Measurements from ENCODE around the gene VAV2.
"Not testable (repeated sequence)": the region's sequence is repeated elsewhere in the genome, so short reads cannot be mapped to it uniquely, and the experiment has no call there.

VAV2 gene

DNA sequence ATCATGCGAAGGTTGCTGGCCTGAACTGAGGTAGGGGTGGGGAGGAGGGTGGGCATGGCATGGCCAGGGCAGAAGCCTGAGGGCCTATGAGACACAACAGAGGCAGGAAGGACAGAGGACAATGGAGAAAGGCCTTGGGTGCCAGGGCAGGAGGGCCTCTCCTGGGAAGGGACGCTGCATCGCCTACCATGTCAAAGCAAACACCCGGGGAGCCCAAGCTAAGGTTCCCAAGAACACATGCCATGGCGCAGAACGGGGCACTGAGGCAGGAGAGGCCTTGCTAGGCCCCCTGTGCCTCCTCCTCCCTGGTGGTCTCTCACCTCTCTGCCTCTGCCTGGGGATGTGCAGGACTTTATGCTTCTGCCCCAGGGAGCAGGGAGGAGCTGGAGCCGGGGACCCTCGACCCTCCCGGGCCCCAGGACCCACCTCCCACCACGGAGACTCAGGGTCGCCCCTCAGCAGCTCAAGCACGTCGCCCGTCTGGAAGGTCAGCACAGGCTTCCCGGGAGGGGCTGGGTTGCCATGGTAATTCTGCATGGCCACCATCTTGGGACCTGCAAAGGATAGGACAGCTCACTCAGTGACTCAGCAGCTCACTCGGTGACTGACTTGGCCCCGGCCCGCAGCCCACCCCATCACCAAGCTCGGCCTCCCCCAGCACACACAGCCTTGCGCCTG is 213.6 kb downstream of the VAV2 start:
- H3K4me3 ChIP-seq (ENCODE audit: low read depth, low read length), result no peak overlapping the region

GRCh38 chr9:133777871-133778270 is 214.3 kb downstream of the VAV2 start:
- H3K4me3 ChIP-seq (ENCODE audit: low read depth, low read length), result no peak overlapping the region

DNA sequence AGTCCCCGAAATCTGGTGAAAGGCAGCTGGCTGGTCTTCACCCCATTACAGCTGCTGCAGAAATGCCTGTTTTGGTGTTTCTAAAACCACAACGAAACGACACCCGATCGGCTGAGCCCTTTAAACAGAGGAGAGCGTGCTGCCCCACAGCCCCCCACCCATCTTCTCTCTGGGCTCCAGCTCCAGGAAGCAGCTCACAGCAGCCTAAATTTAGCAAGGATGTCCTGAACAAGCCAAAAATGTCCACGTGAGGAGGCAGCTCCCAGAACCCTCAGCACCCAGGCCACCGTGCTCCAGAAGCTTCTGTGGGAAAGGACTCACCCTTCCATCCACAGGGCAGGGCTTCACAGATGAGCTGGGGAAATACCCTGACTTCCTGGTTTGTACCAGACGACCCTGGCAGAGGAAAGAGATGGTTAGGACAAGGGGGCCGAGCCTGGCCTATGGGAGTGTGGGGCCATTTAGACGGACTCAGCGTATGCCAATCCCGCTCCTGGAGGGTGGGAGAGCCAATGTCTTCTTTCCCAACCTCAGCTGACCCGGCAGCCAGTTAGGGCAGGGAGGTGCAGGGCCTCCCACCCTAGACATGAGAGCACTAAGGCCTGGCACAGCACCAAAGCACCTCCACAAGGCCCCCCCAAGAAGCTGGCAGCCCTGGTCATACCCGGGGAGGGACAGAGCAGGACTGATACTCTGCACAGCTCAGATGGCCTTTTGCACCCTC is 214.9 kb downstream of the VAV2 start:
- no peak overlapping the region for H3K4me3 ChIP-seq (ENCODE audit: low read depth, low read length)

GRCh38 chr9:133775951-133776905 is 215.9 kb downstream of the VAV2 start:
- no peak overlapping the region for H3K4me3 ChIP-seq (ENCODE audit: low read depth, low read length)

GRCh38 chr9:133775291-133775690 is 216.8 kb downstream of the VAV2 start:
- no peak overlapping the region for H3K4me3 ChIP-seq (ENCODE audit: low read depth, low read length)

DNA sequence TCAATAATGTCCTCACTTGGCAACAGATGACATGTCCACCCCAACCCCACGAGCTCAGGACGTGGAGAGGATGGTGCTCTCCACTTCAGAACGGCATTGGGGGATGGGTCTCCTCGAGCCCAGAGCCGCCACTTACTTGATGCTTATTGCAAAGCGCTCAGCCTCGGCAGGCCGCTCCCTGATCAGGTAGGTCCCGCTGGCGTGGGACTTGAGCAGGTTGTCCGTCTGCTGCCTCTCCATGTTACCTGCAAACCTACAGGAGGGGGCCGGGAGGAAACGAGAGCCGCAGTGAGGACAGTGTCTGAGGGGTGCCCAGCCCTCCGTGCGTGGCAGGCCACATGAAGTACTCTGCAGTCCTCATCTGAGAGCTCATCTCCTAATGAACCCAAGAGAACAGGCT is 217.3 kb downstream of the VAV2 start:
- no peak overlapping the region for H3K4me3 ChIP-seq (ENCODE audit: low read depth, low read length)

DNA sequence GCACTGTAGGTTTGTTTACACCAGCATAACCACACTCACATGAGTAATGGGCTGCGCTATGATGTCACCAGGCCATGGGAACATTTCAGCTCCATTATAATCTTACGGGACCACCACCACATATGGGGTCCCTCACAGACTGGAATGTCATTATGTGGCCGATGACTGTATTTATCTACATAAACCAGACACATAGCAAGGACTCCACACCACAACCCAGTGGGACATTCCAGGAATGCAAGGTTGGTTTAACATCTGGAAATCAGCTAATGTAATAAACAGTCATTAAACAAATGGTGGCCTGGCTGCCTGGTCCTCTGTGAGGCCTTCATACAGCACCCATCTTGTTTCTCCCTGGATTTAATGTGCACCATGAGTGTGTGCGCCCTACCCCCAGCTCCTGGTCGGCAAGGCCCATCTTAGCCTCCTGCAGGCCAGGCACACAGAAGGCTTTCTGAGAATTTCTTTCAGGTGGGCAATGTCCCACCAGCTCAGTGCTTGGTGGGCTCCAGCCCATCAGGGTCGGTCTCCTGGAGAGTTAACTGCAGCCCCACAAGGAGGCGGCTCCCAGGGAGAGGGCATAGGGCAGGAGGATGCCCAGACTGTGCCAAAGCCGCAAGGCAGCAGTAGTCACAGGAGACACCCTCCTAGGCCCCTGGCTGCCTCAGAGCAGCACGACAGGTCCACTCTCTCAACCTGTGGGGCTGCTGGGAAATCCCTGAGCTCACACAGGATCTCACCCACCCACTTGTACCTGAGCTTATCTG is 218.1 kb downstream of the VAV2 start:
- H3K4me3 ChIP-seq (ENCODE audit: low read depth, low read length), result no peak overlapping the region

DNA sequence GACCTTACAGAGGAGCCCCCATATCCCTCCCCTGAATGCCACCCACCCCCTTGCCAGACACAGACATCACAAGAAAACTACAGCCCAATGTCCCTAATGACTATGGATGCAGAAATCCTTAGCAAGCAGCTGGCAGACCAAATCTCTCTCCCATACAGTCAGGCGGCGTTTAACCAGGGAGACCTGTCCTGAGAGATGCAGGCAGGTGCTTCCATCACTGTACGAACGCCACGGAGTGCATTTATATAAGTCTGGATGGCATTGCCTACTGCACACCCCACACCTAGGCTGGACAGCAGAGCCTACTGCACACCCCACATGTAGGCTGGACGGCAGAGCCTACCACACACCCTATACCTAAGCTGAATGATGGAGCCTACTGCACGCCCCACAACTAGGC is 219.5 kb downstream of the VAV2 start:
- no peak overlapping the region for H3K4me3 ChIP-seq (ENCODE audit: low read depth, low read length)

DNA sequence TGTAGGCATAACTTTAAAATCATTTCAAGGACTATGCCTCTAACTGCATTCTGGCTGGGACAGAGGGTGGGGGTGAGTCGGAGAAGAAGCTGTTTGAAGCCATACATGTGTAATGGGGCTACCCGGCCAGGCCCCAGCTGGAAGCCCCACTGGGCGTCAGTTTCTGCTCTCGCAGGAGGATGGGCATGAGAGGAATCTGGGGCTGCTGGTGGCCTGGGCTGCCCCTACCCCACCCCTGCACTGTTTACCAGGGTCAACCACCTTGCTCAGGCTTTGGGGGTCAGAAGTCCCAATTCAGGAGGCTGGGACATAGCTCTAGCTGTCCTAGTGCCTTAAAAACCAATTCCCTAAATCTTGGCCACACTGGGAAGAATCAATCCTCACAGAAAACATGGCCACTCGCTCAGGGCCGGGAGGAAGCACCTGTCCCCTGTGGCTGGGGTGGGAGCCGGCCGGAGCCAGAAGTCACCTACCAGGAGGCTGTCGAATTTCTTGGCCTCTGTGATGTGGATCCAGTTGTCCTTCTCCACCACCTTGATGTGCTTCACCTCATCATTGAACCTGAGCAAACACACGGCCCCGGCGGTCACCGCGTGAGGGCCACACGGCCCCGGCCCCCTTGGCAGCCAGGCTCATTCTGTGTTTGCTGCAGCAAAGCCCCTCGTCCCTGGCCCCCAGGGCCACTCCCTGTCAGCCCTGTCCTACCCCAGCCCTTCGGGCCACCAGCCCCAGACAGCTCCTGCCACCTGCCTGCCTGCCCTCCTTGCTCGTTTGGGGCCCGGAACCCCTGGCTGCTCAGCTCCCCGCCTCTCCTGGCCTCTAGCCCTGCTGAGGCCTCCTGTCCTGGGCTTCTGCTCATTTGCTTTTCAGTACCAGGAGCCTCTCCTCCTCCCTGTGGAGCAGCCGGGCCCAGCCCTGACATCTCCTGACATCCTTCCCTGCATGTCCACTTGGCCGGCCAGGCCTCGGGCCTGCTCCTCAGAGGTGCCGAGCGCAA is 220.3 kb downstream of the VAV2 start:
- H3K4me3 ChIP-seq (ENCODE audit: low read depth, low read length), result no peak overlapping the region

- no peak overlapping the region for H3K4me3 ChIP-seq (ENCODE audit: low read depth, low read length)
Measured at GRCh38 chr9:133770076-133770777, 221.9 kb downstream of the VAV2 start.

DNA sequence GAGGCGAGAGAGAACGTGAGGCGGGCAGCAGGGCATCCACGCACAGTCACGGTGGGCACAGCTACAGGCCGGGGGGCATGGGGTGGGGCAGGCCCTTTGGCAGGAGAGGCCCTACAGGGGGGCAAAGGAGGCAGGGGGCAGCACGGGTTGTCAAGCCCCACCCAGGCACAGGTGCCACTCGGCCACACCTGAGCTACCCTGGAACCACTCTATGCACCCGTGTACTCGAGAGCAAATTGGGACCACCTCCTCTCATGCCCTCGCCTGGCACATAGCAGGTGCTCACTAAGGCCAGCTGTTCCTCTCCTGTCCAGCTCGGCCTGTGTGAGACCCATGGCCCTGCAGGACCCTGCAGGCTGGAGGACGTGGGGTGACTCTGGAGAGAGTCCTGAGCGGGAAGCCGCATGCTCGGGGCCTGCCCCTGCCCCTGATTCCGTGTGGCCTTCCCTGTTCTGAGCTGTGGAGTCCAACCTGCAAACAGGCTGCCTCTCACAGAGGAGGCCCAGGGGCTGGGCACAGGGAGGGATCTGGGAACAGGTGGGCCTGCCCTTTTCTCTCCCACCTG is 222.5 kb downstream of the VAV2 start:
- no peak overlapping the region for H3K4me3 ChIP-seq (ENCODE audit: low read depth, low read length)

GRCh38 chr9:133768859-133769510 is 223.1 kb downstream of the VAV2 start:
- H3K4me3 ChIP-seq (ENCODE audit: low read depth, low read length), result no peak overlapping the region

GRCh38 chr9:133768371-133768858 is 223.7 kb downstream of the VAV2 start:
- H3K4me3 ChIP-seq (ENCODE audit: low read depth, low read length), result no peak overlapping the region

GRCh38 chr9:133767625-133768024 is 224.5 kb downstream of the VAV2 start:
- H3K4me3 ChIP-seq (ENCODE audit: low read depth, low read length), result no peak overlapping the region

DNA sequence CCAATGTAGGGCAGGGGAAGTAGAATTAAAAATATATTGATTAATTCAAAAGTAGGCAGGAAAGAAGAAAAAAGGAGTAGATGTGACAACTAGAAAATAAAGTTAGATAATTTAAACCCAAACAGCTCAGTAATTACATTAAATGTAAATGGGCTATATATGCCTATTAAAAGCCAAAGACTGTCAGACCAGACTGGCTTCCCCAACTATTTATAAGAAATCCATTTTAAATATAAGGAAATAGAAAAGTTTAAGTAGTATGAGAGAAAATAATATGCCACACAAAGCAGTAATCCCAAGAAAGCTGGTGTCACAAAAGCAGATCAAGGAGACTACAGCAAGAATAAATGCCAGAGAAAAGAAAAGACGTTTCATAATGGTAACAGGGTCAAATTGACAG is 225.1 kb downstream of the VAV2 start:
- H3K4me3 ChIP-seq (ENCODE audit: low read depth, low read length), result no peak overlapping the region

DNA sequence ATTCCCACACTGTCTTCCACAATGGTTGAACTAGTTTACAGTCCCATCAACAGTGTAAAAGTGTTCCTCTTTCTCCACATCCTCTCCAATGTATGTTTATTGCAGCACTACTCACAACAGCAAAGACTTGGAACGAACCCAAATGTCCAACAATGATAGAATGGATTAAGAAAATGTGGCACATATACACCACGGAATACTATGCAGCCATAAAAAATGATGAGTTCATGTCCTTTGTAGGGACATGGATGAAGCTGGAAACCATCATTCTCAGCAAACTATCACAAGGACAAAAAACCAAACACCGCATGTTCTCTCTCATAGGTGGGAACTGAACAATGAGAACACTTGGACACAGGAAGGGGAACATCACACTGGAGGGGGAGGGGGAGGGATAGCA is 225.9 kb downstream of the VAV2 start:
- not testable (repeated sequence) for H3K4me3 ChIP-seq (ENCODE audit: low read depth, low read length)

GRCh38 chr9:133763272-133764183 is 228.6 kb downstream of the VAV2 start:
- no peak overlapping the region for H3K4me3 ChIP-seq (ENCODE audit: low read depth, low read length)
